Measurements from ENCODE around the gene GTPBP4.

GRCh38 chr10:1061930-1062774, 73.9 kb downstream of the GTPBP4 start:
- TF ChIP-seq TCF4 (CRISPR knock-in tag; IDR thresholded peaks at IDR 0.05; ENCODE audit: borderline replicate concordance): no peak
- TF ChIP-seq TSHZ2 (CRISPR knock-in tag; IDR thresholded peaks at IDR 0.05): no peak

Measured in SK-N-SH treated with all-trans-retinoic acid at 6 μM for 48 hours (cell line).